H7 (cell line): ENCODE data around the gene SMAD6. TPM values are rescaled to one million over a fixed set of nuclear protein-coding genes. Genes with fewer than 3 reads are reported as not detected.
A peak's percentile ranks its signal among the peaks of the same experiment; 100 is the strongest.

Experiments used
- DNase-seq: peaks from one replicate; pipeline ENCODE4 v3.0.0; 2012
- H3K27me3 ChIP-seq: 2 replicates; pipeline ENCODE4 v1.6.0; 2011; ENCODE audit warnings: mild to moderate bottlenecking, low read length; ENCODE audit not compliant: control insufficient read depth, insufficient read depth
- H3K36me3 ChIP-seq: replicated peaks from 2 replicates; pipeline ENCODE4 v1.5.1; 2011; ENCODE audit warnings: low read length; ENCODE audit not compliant: control insufficient read depth, insufficient read depth
- H3K4me3 ChIP-seq: 2 replicates; pipeline ENCODE4 v1.5.1; 2011; ENCODE audit warnings: low read depth, mild to moderate bottlenecking, control low read depth, low read length, moderate library complexity; ENCODE audit not compliant: insufficient read depth
- total RNA-seq: library from RNA; depleted of rRNA; stranded (reverse); fragments of >200 nt; shearing (Covaris generic); gene quantifications from 2 replicates; pipeline ENCODE4 v1.2.3, GENCODE V29; 2014

Gene SMAD6
- total RNA-seq, 1 experiment from 2014 or later = 25.4 TPM

DNA sequence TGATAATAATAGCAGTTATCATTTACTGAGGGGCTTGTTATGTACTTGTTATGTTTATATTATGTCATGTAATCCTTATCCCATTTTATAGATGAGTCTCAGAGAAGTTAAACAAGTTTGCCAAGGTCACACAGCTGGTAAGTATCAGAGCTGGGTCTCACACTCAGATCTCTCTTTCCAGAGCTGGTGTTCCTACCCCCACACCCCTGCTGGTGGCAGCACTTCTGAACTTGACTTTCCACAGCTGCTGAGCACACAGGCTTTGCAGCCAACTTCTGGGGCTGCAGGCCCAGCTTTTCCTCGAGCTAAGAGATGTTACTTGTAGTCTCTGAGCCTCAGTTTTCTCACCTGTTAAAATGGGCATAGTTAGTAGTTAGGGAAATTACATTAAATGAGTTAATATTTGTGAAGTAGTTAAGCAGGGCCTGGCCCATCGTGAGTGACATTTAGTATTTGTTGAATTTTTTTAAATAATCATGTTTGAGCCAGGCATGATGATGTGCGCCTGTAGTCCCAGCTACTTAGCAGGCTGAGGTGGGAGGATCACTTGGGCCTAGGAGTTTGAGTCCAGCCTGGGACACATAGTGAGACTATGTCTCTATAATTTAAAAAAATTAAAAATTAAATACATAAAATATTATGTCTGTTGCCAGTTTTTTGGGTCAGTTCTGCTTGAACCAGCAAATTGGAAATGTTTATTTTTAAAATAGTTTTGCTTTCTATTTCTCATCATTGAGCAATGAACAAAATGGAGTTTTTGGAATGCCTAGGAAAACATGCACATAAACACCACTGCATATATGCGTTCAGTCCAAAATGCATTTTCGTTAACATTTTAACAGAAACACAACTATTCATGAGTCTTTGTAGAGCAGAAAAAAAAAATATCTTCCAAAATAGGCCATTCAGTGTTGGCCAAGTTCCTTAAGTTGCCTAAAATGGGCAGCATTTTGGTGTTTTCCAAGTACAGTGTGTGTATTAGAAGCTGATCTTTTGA lies 87.3 kb downstream of the SMAD6 start:
- H3K27me3 ChIP-seq = no peaks in the 10 kb centered on the region
- no peak overlapping the region for H3K4me3 ChIP-seq
- H3K36me3 ChIP-seq = no peaks in the 10 kb centered on the region
- peak; percentile 65 for DNase-seq

DNA sequence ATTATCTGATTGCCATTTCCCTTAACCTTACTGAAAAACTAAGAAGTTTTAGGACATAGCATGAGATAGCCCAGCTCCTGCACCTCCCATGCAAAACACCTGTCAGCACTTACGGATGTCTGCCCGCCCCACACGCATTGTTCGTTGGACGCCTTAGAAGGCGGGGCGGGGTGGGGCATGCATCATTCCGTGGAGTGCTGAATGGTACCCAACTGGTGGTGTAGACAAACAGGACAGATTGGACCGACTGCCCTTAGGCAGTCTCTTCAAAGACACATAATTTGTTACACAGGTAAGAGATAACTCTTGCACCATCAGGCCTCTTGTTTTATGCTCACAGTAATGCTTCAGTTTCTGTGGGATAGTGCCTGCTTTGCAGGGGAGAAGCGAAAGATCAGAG lies 93.8 kb downstream of the SMAD6 start:
- H3K4me3 ChIP-seq = no peak overlapping the region
- no peak for DNase-seq

DNA sequence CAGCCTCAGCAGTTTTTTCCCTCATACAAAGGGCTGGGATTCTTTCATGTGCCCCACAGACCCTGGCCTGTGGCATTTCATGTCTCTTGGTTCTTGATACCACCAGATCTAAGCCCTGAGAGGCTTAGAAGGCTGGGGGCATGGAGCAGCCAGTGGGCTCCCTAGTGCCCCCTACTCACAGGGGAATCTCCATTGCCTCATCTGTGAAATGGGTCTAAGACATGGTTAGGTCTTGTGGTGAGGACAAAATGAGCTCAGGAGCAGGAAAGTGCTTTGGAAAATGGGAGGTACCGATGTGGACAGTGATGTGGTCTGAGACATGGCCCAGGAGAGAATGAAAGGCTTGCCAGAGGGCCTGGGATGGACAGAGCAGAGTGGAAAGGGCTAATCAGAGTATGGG lies 94.3 kb downstream of the SMAD6 start:
- no peak for DNase-seq
- Histone ChIP-seq H3K27me3 (no peaks in the 10 kb centered on the region), H3K36me3 (no peaks in the 10 kb centered on the region), H3K4me3 (no peak overlapping the region)

More for the DNA sequence above, 93.8 kb downstream of the SMAD6 start:
- H3K36me3 ChIP-seq = no peaks in the 10 kb centered on the region
- H3K27me3 ChIP-seq = no peaks in the 10 kb centered on the region

DNA sequence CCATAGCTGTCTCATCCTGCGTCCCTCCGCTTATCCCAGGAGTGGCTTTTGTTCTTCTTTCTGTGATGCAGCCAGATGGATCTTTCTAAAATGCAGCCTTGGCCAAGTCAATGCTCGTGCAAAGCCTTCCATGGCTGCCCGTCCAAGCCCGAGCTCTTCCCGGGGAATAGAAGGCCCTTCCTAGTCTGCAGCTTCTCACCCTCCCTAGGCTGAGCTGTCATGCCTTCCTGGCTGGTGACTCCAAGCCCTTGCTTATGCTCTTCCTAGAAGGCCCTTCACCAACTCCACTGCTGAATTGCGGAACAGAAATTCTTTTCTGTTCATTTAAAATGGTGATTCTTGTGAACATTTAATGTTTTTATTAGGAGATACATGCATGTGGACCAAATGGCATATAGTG lies 95.9 kb downstream of the SMAD6 start:
- Histone ChIP-seq H3K4me3 (no peak overlapping the region), H3K36me3 (no peaks in the 10 kb centered on the region), H3K27me3 (no peaks in the 10 kb centered on the region)
- no peak for DNase-seq

DNA sequence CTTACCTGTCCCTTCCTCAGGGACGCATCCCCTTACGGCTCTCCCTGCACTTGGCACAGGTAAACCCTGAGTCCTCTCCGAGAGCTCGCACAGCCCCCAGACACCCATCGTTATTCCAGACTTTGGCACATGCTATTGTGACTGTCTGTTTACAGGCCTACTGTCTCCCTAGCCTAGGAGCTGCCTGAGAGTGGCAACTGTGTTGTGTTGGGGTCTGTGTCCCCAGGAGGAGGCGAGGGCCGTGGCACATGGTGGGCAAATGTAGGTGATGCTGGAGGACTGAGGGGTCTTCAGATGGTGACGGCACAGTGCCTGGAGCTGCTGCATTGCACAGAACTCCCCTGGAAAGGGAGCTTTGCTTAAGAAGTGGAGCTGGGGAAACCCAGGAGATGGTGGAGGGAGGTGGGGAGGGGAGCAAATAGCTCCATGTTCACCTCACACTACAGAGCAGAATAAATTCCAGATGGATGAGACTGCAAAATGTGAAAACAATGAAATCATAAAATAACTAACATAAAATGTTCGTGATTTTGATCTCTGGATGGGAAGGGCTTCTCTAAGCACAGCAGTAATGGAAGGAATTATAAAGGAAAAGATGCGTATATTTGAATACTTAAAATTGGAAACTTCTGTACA lies 96.5 kb downstream of the SMAD6 start:
- Histone ChIP-seq H3K36me3 (no peaks in the 10 kb centered on the region), H3K27me3 (no peaks in the 10 kb centered on the region), H3K4me3 (no peak overlapping the region)
- peak; percentile 13 for DNase-seq

DNA sequence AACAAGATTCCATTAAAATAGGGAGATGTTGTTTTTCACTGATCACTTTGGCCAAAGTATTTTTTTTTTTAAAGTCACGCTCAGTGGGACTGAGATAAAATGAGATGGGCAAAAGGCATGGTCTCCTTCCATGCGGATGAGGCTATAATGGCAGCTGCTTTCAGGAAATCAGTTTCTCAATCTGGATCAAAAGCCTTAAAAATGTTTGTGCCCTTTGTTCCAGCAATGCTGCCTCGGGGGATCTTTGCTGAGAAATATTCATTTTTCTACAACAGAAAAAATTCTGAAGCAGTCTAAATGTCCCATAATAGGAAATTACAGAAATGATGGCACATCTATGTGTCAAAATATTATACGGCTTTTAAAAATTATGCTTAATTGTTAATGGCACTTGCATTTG lies 97.2 kb downstream of the SMAD6 start:
- H3K27me3 ChIP-seq = no peaks in the 10 kb centered on the region
- DNase-seq = no peak
- no peaks in the 10 kb centered on the region for H3K36me3 ChIP-seq
- H3K4me3 ChIP-seq = no peak overlapping the region

DNA sequence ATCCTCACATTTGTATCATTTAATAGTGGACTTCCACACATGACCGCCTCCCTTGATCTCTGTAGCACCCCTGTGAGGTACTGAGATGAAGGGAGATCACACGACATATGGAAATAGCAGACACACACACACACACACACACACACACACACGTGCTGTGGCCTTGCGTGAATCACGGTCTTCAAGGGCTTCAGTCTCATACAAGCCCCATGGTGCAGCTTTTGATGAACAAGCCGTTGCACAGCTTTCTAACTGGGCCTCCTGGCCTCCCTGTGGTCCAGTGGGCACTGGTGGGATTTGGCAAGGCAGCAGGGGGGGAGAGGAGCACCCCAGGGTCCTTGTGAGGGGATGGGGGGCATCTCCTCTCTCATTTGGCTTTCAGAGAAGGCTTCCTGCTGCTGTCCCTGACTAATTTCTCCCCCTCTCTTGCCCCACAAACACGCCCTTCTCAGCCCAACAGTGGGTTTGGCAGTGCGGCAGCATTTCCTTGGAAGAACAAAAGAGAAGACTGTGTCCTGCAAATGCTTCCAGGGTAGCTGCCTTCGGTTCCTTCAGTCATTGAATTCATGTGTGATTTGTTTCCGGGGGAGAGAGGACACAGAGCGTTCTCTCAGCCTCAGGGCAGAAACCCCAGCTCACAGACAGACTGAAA lies 98.7 kb downstream of the SMAD6 start:
- no peaks in the 10 kb centered on the region for H3K36me3 ChIP-seq
- no peaks in the 10 kb centered on the region for H3K27me3 ChIP-seq
- peak; percentile 22 for DNase-seq
- H3K4me3 ChIP-seq = no peak overlapping the region

DNA sequence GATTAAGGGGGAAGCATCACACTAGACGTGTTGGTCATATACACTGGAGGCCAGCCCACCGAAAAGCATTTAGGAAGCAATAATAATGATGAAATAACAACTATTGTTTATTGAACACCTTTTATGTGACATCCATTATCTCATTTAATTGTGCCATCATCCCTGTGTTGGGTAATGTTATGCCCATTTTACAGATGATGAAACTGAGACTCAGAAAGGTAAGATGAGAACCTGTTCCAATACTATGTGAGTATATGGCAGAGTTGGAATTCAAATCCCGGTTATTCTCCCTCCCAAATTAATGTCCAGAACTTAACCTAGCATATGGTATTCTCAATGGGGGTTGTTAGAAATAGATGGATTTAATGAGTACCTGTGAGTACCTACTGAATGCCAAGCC lies 99.2 kb downstream of the SMAD6 start:
- DNase-seq = no peak
- H3K4me3 ChIP-seq = no peak overlapping the region

DNA sequence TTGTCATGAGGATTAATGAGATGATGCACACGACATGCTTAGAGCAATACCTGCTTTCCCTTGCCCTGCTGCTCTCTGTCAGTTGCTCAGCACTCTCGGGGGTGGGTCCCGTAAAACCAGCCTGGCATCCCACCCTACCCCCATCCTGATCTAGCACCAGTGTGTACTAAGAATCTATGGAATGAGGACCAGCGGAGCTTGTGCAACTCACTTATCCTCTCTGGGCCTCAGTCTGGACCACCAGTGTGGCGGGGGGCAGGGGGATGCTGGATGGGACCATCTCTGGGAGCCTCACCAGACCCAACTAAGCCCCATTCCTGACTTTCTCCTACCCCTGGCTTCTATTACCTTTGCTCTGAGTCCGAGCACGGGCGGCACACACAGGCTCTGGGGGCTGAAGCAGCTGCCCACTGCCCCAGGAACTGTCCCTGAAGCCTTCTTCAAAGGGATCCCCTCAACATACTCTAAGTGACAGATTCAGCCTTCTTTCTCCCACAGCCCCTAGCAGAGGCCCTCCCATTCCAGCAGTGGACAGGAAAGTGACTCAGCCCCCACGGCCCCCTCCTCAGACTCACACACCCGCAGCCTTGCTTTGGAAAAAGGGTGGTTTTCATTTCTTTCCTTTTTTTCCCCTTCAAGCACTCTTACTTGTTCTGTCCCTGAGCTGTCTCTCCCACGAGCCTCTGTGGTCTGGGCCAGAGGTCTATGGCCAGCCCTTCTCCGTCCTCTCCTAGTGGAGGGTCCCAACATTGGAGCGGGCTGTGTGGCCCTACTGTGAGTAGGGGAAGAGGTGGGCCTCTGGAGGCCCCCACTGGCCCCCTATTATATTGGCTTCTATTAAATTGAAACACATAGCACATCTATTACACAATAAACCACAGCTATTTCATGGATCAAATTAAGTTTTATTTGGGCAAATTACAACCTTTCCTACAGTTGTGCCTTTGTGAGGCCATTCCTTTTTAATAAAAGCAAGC lies 100.3 kb downstream of the SMAD6 start:
- no peak overlapping the region for H3K4me3 ChIP-seq
- no peaks in the 10 kb centered on the region for H3K27me3 ChIP-seq
- DNase-seq = peak; percentile 33
- H3K36me3 ChIP-seq = no peaks in the 10 kb centered on the region

More for the DNA sequence above, 99.2 kb downstream of the SMAD6 start:
- Histone ChIP-seq H3K36me3 (no peaks in the 10 kb centered on the region), H3K27me3 (no peaks in the 10 kb centered on the region)

DNA sequence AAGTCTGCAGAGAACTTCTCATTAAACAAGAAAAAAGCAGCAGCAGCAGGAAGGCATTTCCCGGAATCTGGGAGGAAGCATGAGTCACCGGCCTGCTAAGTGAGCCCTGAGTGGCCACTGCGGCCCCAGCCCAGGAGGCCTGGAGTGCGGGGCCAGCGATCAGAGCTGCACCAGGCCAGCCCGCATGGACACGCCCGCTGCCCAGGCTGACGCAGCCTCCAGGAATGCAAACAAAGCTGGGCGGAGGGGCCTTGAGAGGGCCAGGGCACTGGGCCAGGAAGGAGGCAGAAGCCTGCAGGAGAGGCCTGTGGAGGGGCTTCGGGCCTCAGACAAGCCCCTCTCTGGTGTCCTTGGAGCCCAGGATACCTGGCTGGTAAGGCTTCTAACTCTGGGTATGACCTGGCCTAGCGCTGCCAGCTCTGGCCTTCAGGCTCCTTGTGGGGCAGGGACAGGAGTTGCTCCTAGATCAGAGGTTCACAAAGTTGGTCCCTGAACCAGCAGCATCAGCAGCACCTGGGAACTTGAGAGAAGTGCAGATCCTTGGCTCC lies 101.2 kb downstream of the SMAD6 start:
- DNase-seq = peak; percentile 86
- Histone ChIP-seq H3K36me3 (no peaks in the 10 kb centered on the region), H3K4me3 (no peak overlapping the region), H3K27me3 (no peaks in the 10 kb centered on the region)

DNA sequence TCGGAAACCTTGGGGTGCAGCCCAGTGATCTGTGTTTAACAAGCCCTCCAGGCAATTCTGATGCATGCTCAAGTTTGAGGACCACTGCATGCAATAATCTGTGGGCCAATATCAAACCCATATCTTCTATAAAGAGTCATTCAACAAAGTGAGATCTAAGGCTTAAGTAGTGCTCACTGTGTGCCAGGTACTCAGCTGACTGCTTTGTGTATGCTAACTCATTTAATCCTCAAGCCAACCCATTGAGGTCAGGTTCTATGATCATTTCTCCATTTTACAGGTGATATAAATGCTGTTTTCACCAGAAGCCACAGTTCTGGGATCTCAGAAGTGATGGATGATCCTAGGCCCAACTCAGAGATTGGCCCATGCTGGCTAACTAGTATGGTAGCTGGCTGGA lies 101.7 kb downstream of the SMAD6 start:
- no peaks in the 10 kb centered on the region for H3K36me3 ChIP-seq
- H3K27me3 ChIP-seq = no peaks in the 10 kb centered on the region
- no peak overlapping the region for H3K4me3 ChIP-seq
- DNase-seq = no peak

DNA sequence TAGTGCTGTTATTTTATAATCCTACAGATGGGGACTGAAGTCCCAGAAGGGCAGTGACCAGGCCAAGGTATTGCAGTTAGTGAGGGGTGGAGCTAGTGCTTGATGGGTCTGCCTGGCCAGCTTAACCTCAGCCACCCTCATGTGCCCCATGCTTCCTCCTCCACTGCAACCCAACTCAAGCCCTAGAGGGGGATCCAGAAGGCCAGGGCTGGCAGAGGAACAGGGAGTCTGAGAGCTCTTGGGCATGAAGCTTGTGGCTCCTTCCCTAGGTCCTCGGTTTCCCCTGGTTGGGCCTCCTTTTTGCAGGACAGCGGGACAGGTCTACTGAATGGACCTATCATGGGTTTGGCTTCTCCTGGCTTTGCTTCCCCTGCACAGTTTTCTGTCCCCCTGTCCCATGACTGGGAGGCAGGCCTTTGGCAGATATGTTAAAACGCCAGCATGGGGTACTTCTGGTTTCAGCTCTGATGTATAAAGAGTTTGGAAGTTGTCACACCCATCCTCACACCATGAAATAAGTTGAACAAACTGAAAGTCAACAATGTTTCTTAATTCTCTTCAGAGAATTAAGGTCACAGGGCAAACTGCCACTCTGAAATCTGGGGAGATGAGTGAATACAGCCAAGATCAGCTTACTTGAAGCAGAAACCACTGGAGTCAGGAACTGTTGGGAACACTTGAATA lies 103.3 kb downstream of the SMAD6 start:
- Histone ChIP-seq H3K4me3 (no peak overlapping the region), H3K27me3 (no peaks in the 10 kb centered on the region), H3K36me3 (no peaks in the 10 kb centered on the region)
- peak; percentile 19 for DNase-seq

DNA sequence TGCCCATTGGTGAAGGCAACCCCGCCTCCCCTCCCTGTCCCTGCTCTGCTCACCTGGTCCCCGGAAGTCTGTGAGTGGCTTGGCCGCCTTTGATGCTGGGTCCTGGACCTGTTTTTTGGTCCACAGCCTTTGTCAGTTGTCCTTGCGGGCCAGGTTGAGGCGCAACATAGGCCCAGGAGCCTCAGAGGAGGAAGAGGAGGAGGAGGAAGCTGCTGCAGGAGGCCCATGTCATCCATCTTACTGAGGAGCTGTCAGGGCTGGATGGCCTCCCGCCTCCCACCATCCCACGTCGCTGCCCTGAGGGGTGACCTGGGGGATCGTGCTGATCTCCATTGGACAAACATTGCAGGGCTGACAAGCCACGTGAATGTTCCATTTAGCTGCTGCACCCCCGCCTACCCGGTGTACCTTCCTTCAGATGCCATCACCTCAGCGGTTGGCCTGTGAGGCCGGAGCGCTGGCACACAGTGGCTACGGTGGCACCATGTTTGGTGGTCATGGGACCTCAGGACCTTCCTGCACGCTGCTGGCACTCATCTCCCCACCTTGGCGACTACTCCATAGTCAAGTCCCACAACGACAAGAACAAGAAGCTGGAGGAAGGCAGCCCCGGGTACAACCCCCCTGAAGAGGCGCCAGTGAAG lies 106.3 kb downstream of the SMAD6 start:
- Histone ChIP-seq H3K4me3 (no peak overlapping the region), H3K36me3 (no peaks in the 10 kb centered on the region)
- peak; percentile 16 for DNase-seq

More for the DNA sequence above, 106.3 kb downstream of the SMAD6 start:
- no peaks in the 10 kb centered on the region for H3K27me3 ChIP-seq
